HG03039 (cell line): ENCODE data around the gene ZIC5.

Experiments
- ATAC-seq: cut with Tn5 transposase; IDR thresholded peaks from one replicate; pipeline ENCODE4 v1.9.1; 2021; ENCODE audit warnings: mild to moderate bottlenecking, moderate library complexity; ENCODE audit not compliant: unreplicated experiment

The ZIC5 gene

DNA sequence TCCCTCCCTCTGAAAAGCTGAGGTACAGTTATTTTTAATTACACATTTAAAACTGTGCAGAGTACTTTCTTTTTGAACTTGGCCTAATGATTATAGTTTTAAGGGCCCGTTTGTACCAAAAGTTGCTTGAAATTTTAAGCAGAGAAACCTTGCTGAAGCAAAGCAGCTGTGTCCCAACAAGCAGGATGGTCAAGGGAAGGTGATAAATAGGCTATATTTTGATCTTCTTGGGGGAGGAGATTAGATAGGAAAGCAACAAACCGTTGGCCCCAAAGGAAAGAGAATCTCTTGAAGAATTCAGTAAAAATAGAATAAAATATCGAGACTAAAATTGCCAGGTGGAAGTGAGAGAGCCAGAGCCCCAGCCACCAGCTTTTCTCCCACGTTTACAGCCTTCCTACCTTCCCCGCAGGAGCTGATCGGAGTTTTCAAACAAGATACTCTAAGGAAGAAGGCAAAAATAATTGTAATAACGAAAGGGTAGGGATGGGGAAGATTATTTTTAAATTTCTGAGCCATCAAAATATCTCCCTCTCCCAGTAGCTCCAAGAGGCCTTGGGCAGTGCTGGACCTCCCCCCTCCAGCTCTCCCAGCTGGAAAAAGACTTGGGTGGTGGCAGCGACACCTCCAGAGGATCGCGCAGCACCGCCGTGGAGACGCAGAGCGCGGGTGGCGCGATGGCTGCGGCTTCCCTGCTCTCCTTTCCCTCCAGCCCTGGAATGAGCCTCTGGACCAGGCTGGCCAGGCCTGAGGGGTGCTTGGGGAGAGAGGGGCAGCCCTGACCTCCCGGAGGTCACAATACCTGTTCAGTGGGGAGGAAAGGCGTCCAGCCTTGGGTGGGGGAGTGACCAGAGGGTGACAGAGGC, 15.8 kb upstream of the ZIC5 start:
- no peak for ATAC-seq

DNA sequence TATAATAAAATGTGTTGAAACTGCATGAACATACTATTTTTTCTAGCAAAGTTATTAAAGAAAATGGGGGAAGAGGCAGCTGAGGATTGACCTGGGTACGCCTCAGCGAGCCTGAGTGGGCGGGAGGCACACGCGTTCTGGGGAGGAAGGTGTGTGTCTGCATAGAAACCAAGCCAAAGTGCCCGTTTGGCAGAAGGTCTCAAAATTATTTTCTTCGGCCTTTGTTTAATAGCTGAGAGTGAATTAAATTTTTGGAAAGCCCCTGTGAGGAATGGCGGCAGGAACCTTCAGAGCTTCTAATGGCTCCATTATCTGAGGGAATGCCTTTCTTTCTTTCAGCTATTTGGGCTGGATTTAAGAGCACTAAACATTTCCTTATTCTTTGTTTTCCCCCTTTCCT, 15.2 kb upstream of the ZIC5 start:
- no peak for ATAC-seq

DNA sequence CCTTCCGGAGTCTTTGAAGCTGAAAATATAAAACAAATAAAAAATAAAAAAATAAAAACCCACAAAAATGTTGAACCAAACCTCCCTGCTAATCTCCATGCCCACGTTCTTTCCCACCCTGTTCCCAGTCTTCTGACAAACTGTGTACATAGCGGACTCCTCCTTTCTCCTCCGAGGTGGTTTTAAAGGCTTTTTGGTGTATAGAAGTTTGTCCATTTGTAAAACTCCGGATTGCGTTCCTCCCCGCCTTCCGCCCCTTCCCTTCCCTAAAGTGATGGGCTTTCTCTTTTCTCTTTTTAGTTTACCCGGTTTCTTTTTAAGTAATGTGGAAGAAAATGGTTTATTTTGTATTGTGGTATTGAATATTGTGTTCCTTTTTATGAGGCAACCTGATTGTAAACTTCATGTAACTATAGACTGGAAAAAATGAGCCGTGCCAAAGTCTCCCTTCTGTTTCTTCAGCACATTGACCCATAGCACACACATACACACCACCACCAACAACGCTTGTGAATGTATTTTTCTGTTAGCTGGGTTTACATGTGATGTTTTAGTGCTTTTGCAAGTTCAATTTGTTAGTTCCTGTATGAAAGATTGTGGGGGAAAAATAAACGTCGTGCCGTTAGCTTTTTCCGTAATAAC, 14.4 kb upstream of the ZIC5 start:
- no peak for ATAC-seq

DNA sequence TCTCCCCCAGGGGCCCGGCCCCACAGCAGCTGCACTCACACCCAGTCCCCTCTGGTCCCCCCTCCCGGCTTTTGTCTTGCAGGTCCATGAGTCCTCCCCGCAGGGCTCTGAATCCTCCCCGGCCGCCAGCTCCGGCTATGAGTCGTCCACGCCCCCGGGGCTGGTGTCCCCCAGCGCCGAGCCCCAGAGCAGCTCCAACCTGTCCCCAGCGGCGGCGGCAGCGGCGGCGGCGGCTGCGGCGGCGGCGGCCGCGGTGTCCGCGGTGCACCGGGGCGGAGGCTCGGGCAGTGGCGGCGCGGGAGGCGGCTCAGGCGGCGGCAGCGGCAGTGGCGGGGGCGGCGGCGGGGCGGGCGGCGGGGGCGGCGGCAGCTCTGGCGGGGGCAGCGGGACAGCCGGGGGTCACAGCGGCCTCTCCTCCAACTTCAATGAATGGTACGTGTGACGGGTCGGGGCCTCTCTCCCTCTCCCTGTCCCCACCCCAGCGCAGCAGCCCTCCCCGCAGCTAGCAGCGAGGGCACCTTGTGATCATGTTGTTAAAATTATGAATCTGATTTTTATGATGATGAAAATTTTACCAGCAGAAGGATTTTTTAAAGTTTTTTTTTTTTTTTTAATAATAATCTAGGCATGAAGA, 13.8 kb upstream of the ZIC5 start:
- no peak for ATAC-seq

- no peak for ATAC-seq
Observed at GRCh38 chr13:99984461-99985240, 13.1 kb upstream of the ZIC5 start.

DNA sequence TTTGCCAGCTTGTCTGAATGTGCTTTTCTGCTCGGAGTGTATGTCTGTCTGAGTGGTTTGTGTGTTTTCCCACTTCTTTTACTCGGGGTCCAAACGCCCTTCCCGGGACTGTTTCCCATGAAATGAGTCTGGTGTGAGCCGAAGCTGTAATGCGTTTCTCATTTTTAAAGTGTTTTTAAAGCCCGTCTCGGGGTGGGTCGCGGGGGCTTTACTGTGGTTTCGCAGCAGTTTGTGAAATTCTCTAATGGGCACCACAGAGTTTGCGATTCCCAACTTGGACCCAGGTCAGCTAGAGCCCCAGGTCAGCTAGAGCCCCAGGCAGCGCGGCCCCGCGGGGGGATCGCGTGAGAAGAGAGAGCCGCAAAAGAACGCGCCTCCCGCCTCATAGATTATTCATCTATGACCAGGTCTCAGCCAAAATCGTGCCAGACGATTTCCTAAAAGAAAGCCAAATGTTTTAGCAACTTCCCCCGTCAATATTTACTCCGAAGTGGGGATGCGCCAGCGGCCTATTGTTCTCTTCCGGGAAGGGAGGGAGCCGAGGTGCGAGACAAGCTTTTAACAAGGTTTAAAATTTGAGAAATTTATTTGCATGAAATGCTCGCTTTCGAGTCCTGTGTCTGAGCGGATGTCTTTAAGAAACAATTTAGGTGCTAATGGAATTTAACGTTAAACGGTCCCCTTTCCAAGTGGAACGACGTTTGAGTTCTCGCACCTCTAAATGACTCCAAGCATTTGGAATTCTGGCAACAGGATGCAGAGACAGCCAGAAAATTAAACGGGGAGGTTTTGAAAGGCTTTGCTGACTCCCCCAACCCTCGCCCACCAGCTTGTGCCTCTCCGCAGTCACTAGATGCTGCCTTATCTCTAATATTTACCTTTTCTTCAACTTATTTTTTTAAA, 12.2 kb upstream of the ZIC5 start:
- no peak for ATAC-seq

DNA sequence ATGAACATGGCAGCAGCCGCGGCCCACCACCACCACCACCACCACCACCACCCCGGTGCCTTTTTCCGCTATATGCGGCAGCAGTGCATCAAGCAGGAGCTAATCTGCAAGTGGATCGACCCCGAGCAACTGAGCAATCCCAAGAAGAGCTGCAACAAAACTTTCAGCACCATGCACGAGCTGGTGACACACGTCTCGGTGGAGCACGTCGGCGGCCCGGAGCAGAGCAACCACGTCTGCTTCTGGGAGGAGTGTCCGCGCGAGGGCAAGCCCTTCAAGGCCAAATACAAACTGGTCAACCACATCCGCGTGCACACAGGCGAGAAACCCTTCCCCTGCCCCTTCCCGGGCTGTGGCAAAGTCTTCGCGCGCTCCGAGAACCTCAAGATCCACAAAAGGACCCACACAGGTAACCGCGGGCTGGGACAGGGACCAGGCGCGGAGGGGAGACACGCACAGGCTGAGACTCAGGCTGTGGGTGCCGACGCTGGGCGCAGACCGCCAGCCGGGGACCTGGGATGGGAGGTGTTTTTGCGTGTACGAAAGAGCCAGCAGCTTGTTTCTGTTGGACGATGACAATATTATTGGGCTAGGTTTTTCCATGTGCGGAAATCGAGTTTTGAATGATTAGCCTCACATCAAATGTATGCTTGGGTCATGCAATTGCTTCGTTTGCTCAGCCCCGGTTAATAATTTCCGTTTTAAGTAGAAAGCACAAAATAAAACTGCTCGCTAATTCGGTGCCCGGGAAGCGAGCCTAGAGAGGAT, 11.3 kb upstream of the ZIC5 start:
- no peak for ATAC-seq

- ATAC-seq: no peak
Observed at GRCh38 chr13:99982036-99982730, 10.6 kb upstream of the ZIC5 start.

- ATAC-seq: no peak
Observed at GRCh38 chr13:99981735-99982035, 10.1 kb upstream of the ZIC5 start, which contains the start of gene ZIC2. Gene ZIC2, plus strand, starts transcription at chr13:99981784. Its CDS starts 281 bp downstream, at chr13:99982065.

DNA sequence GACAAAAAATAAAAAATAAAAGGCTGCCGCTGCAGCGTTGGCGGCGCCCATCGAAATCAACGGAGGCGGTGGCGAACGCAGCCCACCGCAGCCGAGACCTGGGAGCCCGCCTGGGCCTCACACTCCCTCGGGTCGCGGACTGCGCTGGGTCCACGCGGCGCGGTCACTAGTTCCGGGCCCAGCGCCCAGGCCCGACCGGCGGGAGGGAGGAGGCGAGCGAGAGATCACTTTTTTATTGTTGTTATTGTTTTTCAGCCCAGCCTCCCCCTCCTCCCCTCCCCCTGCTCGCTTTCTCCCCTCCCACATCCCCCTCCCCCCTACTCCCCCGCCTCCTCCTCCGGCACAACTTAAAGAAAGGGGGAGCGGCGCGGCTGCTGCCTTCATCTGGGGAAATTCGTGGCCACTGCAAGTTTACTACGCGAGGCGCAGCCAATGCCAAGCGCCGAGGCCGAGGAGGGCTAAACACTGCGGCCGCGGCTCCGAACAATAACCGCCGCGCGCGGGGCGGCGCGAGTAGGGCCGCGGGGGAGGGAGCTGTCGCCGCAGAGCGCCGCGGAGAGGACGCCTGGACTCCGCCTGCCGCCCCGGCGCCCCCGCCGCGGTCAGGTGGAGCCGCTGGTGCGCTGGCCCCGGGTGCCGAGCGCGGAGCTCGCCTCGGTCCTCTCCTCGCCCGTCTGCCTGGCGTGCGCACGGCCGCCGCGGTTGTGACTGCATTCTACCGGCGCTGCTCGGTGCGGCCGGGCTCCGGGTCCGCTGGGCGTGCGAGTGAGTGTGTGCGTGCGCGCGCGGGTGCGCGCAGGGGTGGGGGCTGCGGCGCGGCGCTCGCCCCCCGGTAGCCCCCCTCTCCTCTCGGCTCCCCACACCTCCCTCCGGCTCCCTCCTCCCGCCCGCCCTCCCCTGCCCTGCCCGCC, 9.5 kb upstream of the ZIC5 start:
- ATAC-seq: no peak

- no peak for ATAC-seq
Observed at GRCh38 chr13:99980201-99980823, 8.7 kb upstream of the ZIC5 start.

GRCh38 chr13:99979453-99980200, 8.1 kb upstream of the ZIC5 start:
- ATAC-seq: no peak

GRCh38 chr13:99978799-99979452, 7.4 kb upstream of the ZIC5 start:
- ATAC-seq: no peak

GRCh38 chr13:99977912-99978798, 6.6 kb upstream of the ZIC5 start:
- no peak for ATAC-seq

- ATAC-seq: no peak
Observed at GRCh38 chr13:99977334-99977911, 5.9 kb upstream of the ZIC5 start.
